Measurements from ENCODE around the gene ZNF804A.

Gene ZNF804A

GRCh38 chr2:184849516-184849915, 251.2 kb downstream of the ZNF804A start:
- no peak for DNase-seq (ENCODE audit: low read depth)
- H3K4me3 ChIP-seq (ENCODE audit: low read depth, low read length), result no peak overlapping the region
- TF ChIP-seq CTCF (IDR thresholded peaks at IDR 0.05; ENCODE audit: insufficient read depth, low read depth, low read length, missing control alignments), result no peak

- TF ChIP-seq CTCF (IDR thresholded peaks at IDR 0.05; ENCODE audit: insufficient read depth, low read depth, low read length, missing control alignments), result no peak
- no peak for DNase-seq (ENCODE audit: low read depth)
- H3K4me3 ChIP-seq (ENCODE audit: low read depth, low read length), result no peak overlapping the region
These were observed 253.2 kb downstream of the ZNF804A start for GRCh38 chr2:184851576-184851975.

- DNase-seq (ENCODE audit: low read depth), result no peak
- TF ChIP-seq CTCF (IDR thresholded peaks at IDR 0.05; ENCODE audit: insufficient read depth, low read depth, low read length, missing control alignments), result no peak
- H3K4me3 ChIP-seq (ENCODE audit: low read depth, low read length), result no peak overlapping the region
These were observed 260.9 kb downstream of the ZNF804A start for GRCh38 chr2:184859187-184859586.

- TF ChIP-seq CTCF (IDR thresholded peaks at IDR 0.05; ENCODE audit: insufficient read depth, low read depth, low read length, missing control alignments), result no peak
- no peak overlapping the region for H3K4me3 ChIP-seq (ENCODE audit: low read depth, low read length)
- no peak for DNase-seq (ENCODE audit: low read depth)
These were observed 262.4 kb downstream of the ZNF804A start for GRCh38 chr2:184860744-184861143.

- H3K4me3 ChIP-seq (ENCODE audit: low read depth, low read length), result no peak overlapping the region
- no peak for TF ChIP-seq CTCF (IDR thresholded peaks at IDR 0.05; ENCODE audit: insufficient read depth, low read depth, low read length, missing control alignments)
- no peak for DNase-seq (ENCODE audit: low read depth)
These were observed 276.9 kb downstream of the ZNF804A start for GRCh38 chr2:184875212-184875611.

- no peak overlapping the region for H3K4me3 ChIP-seq (ENCODE audit: low read depth, low read length)
- no peak for TF ChIP-seq CTCF (IDR thresholded peaks at IDR 0.05; ENCODE audit: insufficient read depth, low read depth, low read length, missing control alignments)
- no peak for DNase-seq (ENCODE audit: low read depth)
These were observed 277.6 kb downstream of the ZNF804A start for GRCh38 chr2:184875911-184876310.

- TF ChIP-seq CTCF (IDR thresholded peaks at IDR 0.05; ENCODE audit: insufficient read depth, low read depth, low read length, missing control alignments), result no peak
- DNase-seq (ENCODE audit: low read depth), result no peak
- H3K4me3 ChIP-seq (ENCODE audit: low read depth, low read length), result no peak overlapping the region
These were observed 279.6 kb downstream of the ZNF804A start for GRCh38 chr2:184877909-184878308.
